Globus pallidus (tissue), 1 donor: ENCODE results near the gene CA12.

Experiments
- DNase-seq: peaks from one replicate; pipeline ENCODE4 v3.0.0-alpha.2; 2015; ENCODE audit warnings: low spot score

The CA12 gene

DNA sequence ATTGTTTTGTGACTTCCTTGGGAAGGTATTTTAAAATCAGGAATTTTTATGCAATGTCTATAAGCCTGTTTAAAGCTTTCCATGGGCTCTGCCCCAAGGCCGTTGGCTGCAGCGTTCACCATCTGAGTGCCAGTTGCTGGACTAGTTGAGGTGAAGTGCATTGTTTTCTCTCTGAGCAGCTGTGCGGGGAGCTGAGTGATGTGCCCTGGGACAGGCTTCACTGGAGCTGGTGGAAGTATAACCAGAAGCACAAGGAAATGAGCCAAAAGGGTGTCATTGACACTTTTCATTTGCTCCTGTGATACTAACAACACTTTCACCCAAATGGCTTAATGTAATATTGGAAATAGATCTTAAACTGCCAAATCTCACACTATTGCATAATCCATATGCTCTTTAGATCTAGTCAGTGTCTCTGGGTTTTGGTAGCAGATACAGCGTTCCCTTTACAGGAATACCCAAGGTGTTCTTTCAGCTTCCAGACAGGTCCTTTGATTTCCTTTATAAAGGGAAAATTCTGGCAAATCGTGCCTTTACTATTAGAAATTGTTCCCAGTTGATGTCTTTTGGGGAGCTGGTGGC, 75.1 kb downstream of the CA12 start:
- DNase-seq = no peak

DNA sequence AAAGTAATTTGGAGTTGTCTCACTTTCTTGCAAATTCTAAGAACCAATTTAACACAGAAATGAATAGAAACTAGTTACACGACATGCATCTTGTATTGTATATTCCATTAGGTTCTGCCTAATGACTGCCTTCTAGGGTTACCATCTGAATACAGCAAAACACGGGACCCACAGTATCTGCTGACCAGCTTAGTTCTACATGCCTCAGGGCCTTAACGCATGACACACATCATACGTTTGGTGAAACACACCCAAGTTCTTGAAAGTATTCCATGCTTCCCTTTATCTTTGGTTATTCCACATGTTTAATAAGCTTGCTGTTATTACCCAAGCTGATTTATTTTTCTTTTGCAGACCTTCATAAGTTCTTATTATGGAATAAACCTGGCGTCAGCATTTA, 76.4 kb downstream of the CA12 start:
- no peak for DNase-seq

GRCh38 chr15:63301088-63301487, 80.6 kb downstream of the CA12 start:
- no peak for DNase-seq

GRCh38 chr15:63299943-63300575, 81.6 kb downstream of the CA12 start:
- DNase-seq = no peak

GRCh38 chr15:63296195-63296594, 85.5 kb downstream of the CA12 start:
- no peak for DNase-seq

- no peak for DNase-seq
Measured at GRCh38 chr15:63295341-63295740, 86.3 kb downstream of the CA12 start.

GRCh38 chr15:63294359-63294758, 87.3 kb downstream of the CA12 start:
- no peak for DNase-seq

GRCh38 chr15:63292771-63293170, 88.9 kb downstream of the CA12 start:
- no peak for DNase-seq

DNA sequence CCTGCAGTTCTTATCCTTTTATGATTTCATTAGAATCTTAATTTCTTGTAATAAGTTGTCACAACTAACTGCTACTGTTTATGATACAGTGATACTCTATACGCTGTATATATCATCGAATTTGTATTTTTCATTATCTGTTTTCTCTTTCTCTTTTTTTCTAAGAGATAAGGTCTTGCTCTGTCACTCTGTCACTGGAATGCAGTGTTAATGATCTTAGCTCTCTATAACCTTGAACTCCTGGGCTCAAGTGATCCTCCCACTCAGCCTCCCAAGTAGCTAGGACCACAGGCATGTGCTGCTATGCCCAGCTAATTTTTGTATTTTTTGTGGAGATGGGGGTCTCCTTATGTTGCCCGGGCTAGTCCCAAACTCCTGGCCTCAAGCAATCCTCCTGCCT, 89.4 kb downstream of the CA12 start:
- no peak for DNase-seq

- no peak for DNase-seq
Measured at GRCh38 chr15:63291507-63291906, 90.1 kb downstream of the CA12 start.

DNA sequence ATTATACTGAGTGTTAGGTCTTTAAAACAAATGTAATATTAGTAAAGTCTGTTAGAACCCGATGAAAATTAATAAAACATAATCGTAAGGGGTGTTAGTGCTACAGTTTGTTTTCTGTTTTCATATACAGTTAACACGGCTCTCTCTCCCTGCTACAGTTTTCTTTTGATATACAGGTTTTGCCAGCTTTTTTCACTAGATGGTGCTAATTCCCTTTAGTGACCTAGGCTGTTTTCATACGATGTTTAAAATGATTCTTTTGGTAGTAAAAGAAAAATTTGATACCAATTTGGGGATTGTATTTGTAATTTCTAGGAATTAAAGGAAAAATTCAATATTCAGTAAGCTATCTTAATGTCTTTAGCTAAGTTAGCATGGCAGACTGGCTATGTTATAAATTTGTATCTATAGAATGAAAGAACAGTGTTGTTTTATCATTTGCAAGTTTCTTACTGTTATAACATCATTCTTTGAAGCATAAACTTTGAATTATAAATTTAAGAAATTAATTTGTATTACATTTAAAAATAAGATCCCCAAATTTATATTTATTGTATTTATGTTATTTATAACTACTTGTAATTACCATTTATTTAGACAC, 92.8 kb downstream of the CA12 start:
- DNase-seq = peak; percentile 51

GRCh38 chr15:63288342-63288741, 93.3 kb downstream of the CA12 start:
- no peak for DNase-seq

DNA sequence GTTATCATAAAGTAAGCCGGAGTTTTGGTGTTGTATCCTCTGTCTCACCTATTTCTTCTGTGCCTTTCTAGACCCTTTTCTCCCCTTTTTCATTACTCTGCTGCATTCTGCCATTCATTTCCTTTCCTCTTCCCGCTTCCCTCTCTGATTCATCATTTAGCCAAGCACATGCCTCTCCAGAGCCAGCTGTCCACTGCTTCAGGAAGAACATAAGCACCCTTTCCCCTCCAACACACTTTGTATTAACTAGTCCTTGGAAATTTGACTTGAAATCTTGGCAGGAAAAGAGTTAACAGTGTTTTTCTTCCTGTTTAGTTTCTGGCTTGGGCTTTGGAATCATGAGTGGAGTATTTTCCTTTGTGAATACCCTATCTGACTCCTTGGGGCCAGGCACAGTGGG, 94.5 kb downstream of the CA12 start:
- no peak for DNase-seq

DNA sequence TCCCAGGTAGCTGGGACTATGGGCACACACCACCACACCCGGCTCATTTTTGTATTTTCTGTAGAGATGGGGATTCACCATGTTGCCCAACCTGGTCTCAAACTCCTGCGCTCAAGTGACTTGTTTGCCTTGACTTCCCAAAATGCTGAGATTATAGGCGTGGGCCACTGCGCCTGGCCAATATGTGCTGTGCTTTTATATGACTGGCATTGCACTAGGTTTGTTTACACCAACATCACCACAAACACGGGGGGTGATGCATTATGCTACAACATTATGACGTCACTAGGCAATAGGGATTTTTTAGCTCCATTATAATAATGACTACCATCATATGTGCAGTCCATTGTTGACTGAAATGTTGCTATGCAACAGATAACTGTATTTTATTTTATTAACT, 97.3 kb downstream of the CA12 start:
- no peak for DNase-seq

GRCh38 chr15:63283126-63283525, 98.5 kb downstream of the CA12 start:
- no peak for DNase-seq

- DNase-seq = peak; percentile 26
Measured at GRCh38 chr15:63277893-63278456, 103.7 kb downstream of the CA12 start.

GRCh38 chr15:63277038-63277892, 104.4 kb downstream of the CA12 start, which contains the start of gene APH1B:
APH1B (plus strand) TSS chr15:63277605; CDS start chr15:63277624, 19 bp downstream.
- peak; percentile 79 for DNase-seq

- no peak for DNase-seq
Measured at GRCh38 chr15:63276342-63277037, 105.2 kb downstream of the CA12 start.

- DNase-seq = no peak
Measured at GRCh38 chr15:63274427-63274826, 107.2 kb downstream of the CA12 start.
